Colonic mucosa (tissue), 4 donors: ENCODE measurements around the gene PRPSAP1. TPM values are rescaled to one million over a fixed set of nuclear protein-coding genes. Genes with fewer than 3 reads are reported as not detected.

ENCODE experiments used
- DNase-seq: peaks from one replicate; pipeline ENCODE4 v3.0.0-alpha.2; 2020
- H3K27ac ChIP-seq: fragments of 200-600 bp; one replicate; pipeline ENCODE4 v1.8.0; 2021
- H3K27me3 ChIP-seq: fragments of 200-600 bp; one replicate; pipeline ENCODE4 v1.8.0; 2021
- H3K36me3 ChIP-seq: fragments of 200-600 bp; one replicate; pipeline ENCODE4 v1.8.0; 2021
- H3K4me1 ChIP-seq: fragments of 200-600 bp; one replicate; pipeline ENCODE4 v1.8.0; 2021; ENCODE audit warnings: mild to moderate bottlenecking
- H3K4me3 ChIP-seq: fragments of 200-600 bp; one replicate; pipeline ENCODE4 v1.8.0; 2021
- H3K9ac ChIP-seq, 2 donors: one replicate each; pipeline ENCODE4 v1.7.0; 2013; ENCODE audit warnings: control low read depth in 2 of 2, low read depth in 2 of 2, low read length in 2 of 2
- H3K9me3 ChIP-seq: fragments of 200-600 bp; one replicate; pipeline ENCODE4 v1.8.0; 2021
- CTCF ChIP-seq: fragments of 200-600 bp; IDR thresholded peaks from one replicate; pipeline ENCODE4 v1.8.0; 2022; ENCODE audit warnings: antibody characterized with exemption, mild to moderate bottlenecking
- intact Hi-C: fragments of 100-400 bp; cut with DNase I; formaldehyde crosslinking; loops from one replicate; pipeline ENCODE4 v1.14.1; 2022
- total RNA-seq, 2 donors: library from RNA; stranded (reverse); fragmentation: NEBNext Ultra II Directional in 1 of 2; extraction: Animal tissue kit (Norgen Biotek cat#: 25700) in 1 of 2; gene quantifications; one replicate each; pipeline ENCODE4 v1.2.1, GENCODE V29; 2021
- donor health status: healthy.
- donor health status: DM: no; HTN: no; CAD: no.
- donor health status: DM: no; HTN: no; CAD: no.

Gene PRPSAP1
- total RNA-seq, 2 donors from 2014 or later = 60.7 to 70.0 TPM

GRCh38 chr17:76382351-76382802 is 28.7 kb upstream of the PRPSAP1 start:
- no peaks in the 10 kb centered on the region for H3K9me3 ChIP-seq
- no peak for DNase-seq
- peak overlapping the region; percentile 56 to 63 for H3K9ac ChIP-seq
- H3K27me3 ChIP-seq = peaks cover 16% of the 10 kb centered on the region
- H3K4me3 ChIP-seq = peak overlapping the region; percentile 43
- no peak for TF ChIP-seq CTCF
- no peaks in the 10 kb centered on the region for H3K36me3 ChIP-seq
- peak overlapping the region; percentile 73 for H3K27ac ChIP-seq
- intact Hi-C loops = no loop called here
- peaks cover 7% of the 10 kb centered on the region for H3K4me1 ChIP-seq

DNA sequence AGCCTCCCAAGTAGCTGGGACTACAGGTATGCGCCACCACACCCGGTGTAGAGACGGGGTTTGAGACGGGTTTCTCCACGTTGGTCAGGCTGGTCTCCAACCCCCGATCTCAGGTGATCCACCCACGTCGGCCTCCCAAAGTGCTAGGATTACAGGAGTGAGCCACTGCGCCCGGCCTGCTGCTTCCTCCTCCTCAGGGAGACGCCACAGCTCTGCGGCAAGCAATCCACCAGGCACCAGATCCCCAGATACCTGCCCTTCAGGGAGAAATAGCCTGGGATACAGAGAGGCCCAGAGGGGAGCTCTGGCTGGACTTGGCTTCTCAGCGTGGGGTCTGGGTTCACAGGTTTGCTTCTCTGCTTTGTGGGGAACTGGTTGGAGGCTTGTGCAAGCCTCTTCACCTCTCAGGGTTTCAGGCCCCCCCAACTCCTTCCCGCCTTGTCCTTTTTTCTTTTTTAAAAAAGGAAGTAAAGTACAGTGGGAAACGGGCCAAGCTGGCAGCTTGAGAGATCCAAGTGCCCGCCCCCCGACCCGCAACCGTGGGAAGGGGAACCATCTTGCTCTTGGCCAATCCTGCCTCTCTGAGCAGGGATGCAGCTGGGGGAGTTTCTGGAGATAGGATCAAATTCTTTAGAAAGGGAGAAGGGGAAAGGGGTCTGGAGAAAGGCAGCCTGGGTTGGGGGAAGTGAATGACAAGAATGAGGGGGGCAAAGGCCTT is 28.1 kb upstream of the PRPSAP1 start:
- no peak for TF ChIP-seq CTCF
- intact Hi-C loops = no loop called here
- no peaks in the 10 kb centered on the region for H3K36me3 ChIP-seq
- no peak for DNase-seq
- H3K27ac ChIP-seq = peak overlapping the region; percentile 73
- H3K9ac ChIP-seq = no peak overlapping the region
- H3K9me3 ChIP-seq = no peaks in the 10 kb centered on the region
- H3K4me3 ChIP-seq = no peak overlapping the region
- peaks cover 16% of the 10 kb centered on the region for H3K27me3 ChIP-seq
- H3K4me1 ChIP-seq = peaks cover 7% of the 10 kb centered on the region

GRCh38 chr17:76379646-76380376 is 26.1 kb upstream of the PRPSAP1 start:
- Histone ChIP-seq H3K4me3 (no peak overlapping the region), H3K27ac (no peak overlapping the region), H3K9me3 (no peaks in the 10 kb centered on the region), H3K27me3 (peaks cover 9% of the 10 kb centered on the region), H3K36me3 (no peaks in the 10 kb centered on the region), H3K9ac (no peak overlapping the region), H3K4me1 (no peaks in the 10 kb centered on the region)
- DNase-seq = no peak
- TF ChIP-seq CTCF = no peak
- intact Hi-C loops = no loop called here

DNA sequence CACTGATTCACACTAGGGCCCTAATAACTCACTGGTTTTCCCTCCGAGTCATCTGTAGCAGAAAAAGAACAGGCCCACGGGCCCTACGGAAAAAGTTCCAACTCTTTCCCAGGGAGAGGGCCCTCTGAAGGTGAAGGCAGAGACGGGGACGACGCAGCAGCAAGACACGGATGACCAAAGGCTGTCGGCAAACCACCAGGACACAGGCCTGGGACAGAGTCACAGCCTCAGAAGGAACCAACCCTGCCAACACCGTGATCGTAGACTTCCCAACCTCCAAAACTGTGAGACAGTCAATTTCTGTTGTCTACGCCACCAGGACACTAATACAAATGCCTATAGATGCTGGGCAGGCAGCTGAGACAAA is 25.5 kb upstream of the PRPSAP1 start:
- Histone ChIP-seq H3K9me3 (no peaks in the 10 kb centered on the region), H3K4me1 (no peaks in the 10 kb centered on the region), H3K27ac (no peak overlapping the region), H3K27me3 (peaks cover 8% of the 10 kb centered on the region), H3K36me3 (no peaks in the 10 kb centered on the region), H3K9ac (no peak overlapping the region), H3K4me3 (no peak overlapping the region)
- intact Hi-C loops = no loop called here
- no peak for DNase-seq
- no peak for TF ChIP-seq CTCF

GRCh38 chr17:76378548-76379274 is 25.0 kb upstream of the PRPSAP1 start:
- intact Hi-C loops = no loop called here
- H3K9me3 ChIP-seq = no peaks in the 10 kb centered on the region
- no peaks in the 10 kb centered on the region for H3K36me3 ChIP-seq
- H3K4me3 ChIP-seq = no peak overlapping the region
- no peak for TF ChIP-seq CTCF
- DNase-seq = no peak
- H3K27me3 ChIP-seq = peaks cover 8% of the 10 kb centered on the region
- no peak overlapping the region for H3K9ac ChIP-seq
- H3K4me1 ChIP-seq = no peaks in the 10 kb centered on the region
- H3K27ac ChIP-seq = no peak overlapping the region
